ENCODE measurements around the gene RMDN2.

GRCh38 chr2:38017836-38018235, 92.7 kb downstream of the RMDN2 start:
- TF ChIP-seq CTCF (conservative IDR thresholded peaks at IDR 0.05; ENCODE audit: low read depth in 2 of 2) (no peak), JUNB (IDR thresholded peaks at IDR 0.05; ENCODE audit: unreplicated experiment) (no peak), REST (IDR thresholded peaks at IDR 0.05; ENCODE audit: unreplicated experiment) (no peak), POLR2AphosphoS5 (IDR thresholded peaks at IDR 0.05; ENCODE audit: low read depth) (no peak), CREB1 (CRISPR knock-in tag; IDR thresholded peaks at IDR 0.05; ENCODE audit: low read depth) (no peak), EZH2phosphoT487 (IDR thresholded peaks at IDR 0.05; ENCODE audit: unreplicated experiment) (no peak), EZH2 (IDR thresholded peaks at IDR 0.05; ENCODE audit: low read depth, unreplicated experiment) (no peak), NANOG (IDR thresholded peaks at IDR 0.05; ENCODE audit: borderline replicate concordance) (no peak), ETS1 (IDR thresholded peaks at IDR 0.05) (no peak), STAT1 (IDR thresholded peaks at IDR 0.05; ENCODE audit: unreplicated experiment) (no peak), ZNF462 (CRISPR knock-in tag; IDR thresholded peaks at IDR 0.05) (no peak)

All from GM23338 (cell line).